Measurements from ENCODE around the gene EBLN1. TPM values are rescaled to one million over a fixed set of nuclear protein-coding genes. Genes with fewer than 3 reads are reported as not detected.
"Not testable (repeated sequence)": the region's sequence is repeated elsewhere in the genome, so short reads cannot be mapped to it uniquely, and the experiment has no call there.

Gene EBLN1
- total RNA-seq, 6 donors from 2014 or later: not detected

GRCh38 chr10:22222236-22223190 lies 4.7 kb upstream of the EBLN1 start:
- TF ChIP-seq POLR2AphosphoS5 (IDR thresholded peaks at IDR 0.05) (no peak), POLR2A (IDR thresholded peaks at IDR 0.05) (no peak), EP300 (IDR thresholded peaks at IDR 0.05) (no peak)
- Histone ChIP-seq H3K36me3 (no peaks in the 10 kb centered on the region), H3K27me3 (no peaks in the 10 kb centered on the region), H3K9me3 (no peaks in the 10 kb centered on the region), H3K4me3 (no peak overlapping the region), H3K27ac (no peak overlapping the region), H3K4me1 (no peaks in the 10 kb centered on the region)
- 86% methylated on average over 5 of the region's 5 CpGs for WGBS, 2 donors
- no peak for ATAC-seq (ENCODE audit: low FRiP score in 2 of 2)
- DNase-seq: no peak

- Histone ChIP-seq H3K9me3 (no peaks in the 10 kb centered on the region), H3K27me3 (no peaks in the 10 kb centered on the region), H3K4me3 (no peak overlapping the region), H3K4me1 (no peaks in the 10 kb centered on the region), H3K36me3 (no peaks in the 10 kb centered on the region), H3K27ac (no peak overlapping the region)
- ATAC-seq (ENCODE audit: low FRiP score in 2 of 2) (no peak), DNase-seq (no peak)
- no peak for TF ChIP-seq POLR2A (IDR thresholded peaks at IDR 0.05)
- TF ChIP-seq POLR2AphosphoS5 (IDR thresholded peaks at IDR 0.05): no peak
- TF ChIP-seq, protein P1, sequence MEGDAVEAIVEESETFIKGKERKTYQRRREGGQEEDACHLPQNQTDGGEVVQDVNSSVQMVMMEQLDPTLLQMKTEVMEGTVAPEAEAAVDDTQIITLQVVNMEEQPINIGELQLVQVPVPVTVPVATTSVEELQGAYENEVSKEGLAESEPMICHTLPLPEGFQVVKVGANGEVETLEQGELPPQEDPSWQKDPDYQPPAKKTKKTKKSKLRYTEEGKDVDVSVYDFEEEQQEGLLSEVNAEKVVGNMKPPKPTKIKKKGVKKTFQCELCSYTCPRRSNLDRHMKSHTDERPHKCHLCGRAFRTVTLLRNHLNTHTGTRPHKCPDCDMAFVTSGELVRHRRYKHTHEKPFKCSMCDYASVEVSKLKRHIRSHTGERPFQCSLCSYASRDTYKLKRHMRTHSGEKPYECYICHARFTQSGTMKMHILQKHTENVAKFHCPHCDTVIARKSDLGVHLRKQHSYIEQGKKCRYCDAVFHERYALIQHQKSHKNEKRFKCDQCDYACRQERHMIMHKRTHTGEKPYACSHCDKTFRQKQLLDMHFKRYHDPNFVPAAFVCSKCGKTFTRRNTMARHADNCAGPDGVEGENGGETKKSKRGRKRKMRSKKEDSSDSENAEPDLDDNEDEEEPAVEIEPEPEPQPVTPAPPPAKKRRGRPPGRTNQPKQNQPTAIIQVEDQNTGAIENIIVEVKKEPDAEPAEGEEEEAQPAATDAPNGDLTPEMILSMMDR (IDR thresholded peaks at IDR 0.05): no peak
- no peak for TF ChIP-seq EP300 (IDR thresholded peaks at IDR 0.05)
- WGBS, 2 donors: 88 to 93% methylated on average over 1 of the region's 1 CpG
Measured at GRCh38 chr10:22219308-22219707, 1.5 kb upstream of the EBLN1 start.

GRCh38 chr10:22218448-22218847 lies 633 bp upstream of the EBLN1 start:
- no peak overlapping the region for H3K4me3 ChIP-seq
- no peaks in the 10 kb centered on the region for H3K27me3 ChIP-seq
- H3K4me1 ChIP-seq: no peaks in the 10 kb centered on the region
- ATAC-seq (ENCODE audit: low FRiP score in 2 of 2): no peak
- no peak for DNase-seq
- WGBS, 2 donors: 80 to 100% methylated on average over 2 of the region's 2 CpGs
- H3K27ac ChIP-seq: no peak overlapping the region
- no peaks in the 10 kb centered on the region for H3K36me3 ChIP-seq
- TF ChIP-seq EP300 (IDR thresholded peaks at IDR 0.05) (no peak), POLR2A (IDR thresholded peaks at IDR 0.05) (no peak), POLR2AphosphoS5 (IDR thresholded peaks at IDR 0.05) (no peak)
- TF ChIP-seq, protein P1 (IDR thresholded peaks at IDR 0.05): no peak
- H3K9me3 ChIP-seq: no peaks in the 10 kb centered on the region

- DNase-seq; H3K27ac ChIP-seq; H3K9me3 ChIP-seq; H3K4me3 ChIP-seq; H3K4me1 ChIP-seq; ATAC-seq (ENCODE audit: low FRiP score in 2 of 2); H3K27me3 ChIP-seq; H3K36me3 ChIP-seq: not testable (repeated sequence)
- 94 to 96% methylated on average over 5 of the region's 5 CpGs for WGBS, 2 donors
Measured at GRCh38 chr10:22217084-22217483, 731 bp downstream of the EBLN1 start.

DNA sequence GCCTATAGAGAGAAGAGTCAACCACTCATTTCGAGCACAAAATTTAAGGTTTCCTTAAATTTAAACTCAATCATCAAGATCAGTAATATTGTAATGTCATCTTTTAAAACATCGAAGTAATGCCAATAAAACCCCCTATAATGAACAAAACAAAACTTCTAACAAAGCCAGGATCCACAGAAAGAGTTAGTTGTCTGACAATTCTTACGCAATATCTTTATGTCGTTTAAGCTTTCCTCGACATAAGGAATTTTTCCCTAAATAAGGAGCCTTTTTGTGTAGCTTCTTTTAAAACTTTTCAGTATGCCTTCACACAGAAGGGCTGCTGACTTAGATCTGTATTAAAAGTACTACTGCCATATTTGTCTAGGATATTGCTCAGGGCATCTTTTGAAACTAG lies 7.5 kb downstream of the EBLN1 start:
- WGBS, 2 donors: 76 to 83% methylated on average over 5 of the region's 5 CpGs
- no peak overlapping the region for H3K4me3 ChIP-seq
- no peaks in the 10 kb centered on the region for H3K27me3 ChIP-seq
- no peak for ATAC-seq (ENCODE audit: low FRiP score in 2 of 2)
- no peaks in the 10 kb centered on the region for H3K4me1 ChIP-seq
- no peak for DNase-seq
- TF ChIP-seq POLR2A (IDR thresholded peaks at IDR 0.05): no peak
- TF ChIP-seq, protein P1 (IDR thresholded peaks at IDR 0.05): no peak
- no peak for TF ChIP-seq POLR2AphosphoS5 (IDR thresholded peaks at IDR 0.05)
- TF ChIP-seq EP300 (IDR thresholded peaks at IDR 0.05): no peak
- no peaks in the 10 kb centered on the region for H3K36me3 ChIP-seq
- no peak overlapping the region for H3K27ac ChIP-seq
- H3K9me3 ChIP-seq: no peaks in the 10 kb centered on the region

DNA sequence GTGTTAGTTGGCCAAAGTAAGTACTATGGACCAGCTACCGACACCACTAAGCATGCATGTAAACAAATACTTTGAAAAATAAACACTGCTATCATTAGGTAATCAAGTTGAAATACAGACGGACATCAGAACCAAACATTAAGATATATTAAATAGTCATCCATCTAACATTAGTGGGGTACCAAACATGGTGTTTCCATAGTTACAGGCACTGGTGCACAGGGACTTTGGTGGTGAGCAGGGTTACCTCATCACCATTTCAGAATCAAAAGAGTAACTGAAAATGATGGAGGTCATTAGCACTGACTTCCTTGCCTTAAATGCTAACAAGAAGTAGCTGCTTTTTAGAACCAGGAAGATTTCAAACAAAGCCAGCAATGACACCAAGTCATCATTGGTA lies 23.9 kb downstream of the EBLN1 start:
- H3K36me3 ChIP-seq: no peaks in the 10 kb centered on the region
- no peak for ATAC-seq (ENCODE audit: low FRiP score in 2 of 2)
- DNase-seq: no peak
- TF ChIP-seq POLR2A (IDR thresholded peaks at IDR 0.05): no peak
- no peak for TF ChIP-seq EP300 (IDR thresholded peaks at IDR 0.05)
- no peaks in the 10 kb centered on the region for H3K4me1 ChIP-seq
- H3K4me3 ChIP-seq: no peak overlapping the region
- H3K27ac ChIP-seq: no peak overlapping the region
- H3K27me3 ChIP-seq: no peaks in the 10 kb centered on the region
- 27 to 49% methylated on average over 2 of the region's 2 CpGs for WGBS, 2 donors
- no peaks in the 10 kb centered on the region for H3K9me3 ChIP-seq

Data from upper lobe of left lung (tissue), 6 donors.